HEK293T (cell line): ENCODE data around the gene TIMM17B.
"Not testable (repeated sequence)": the region's sequence is repeated elsewhere in the genome, so short reads cannot be mapped to it uniquely, and the experiment has no call there.

ENCODE experiments used
- CTCF ChIA-PET: fragments of 350-600 bp; formaldehyde crosslinking; extraction: SDS; loops from one replicate; lab custom pipeline; 2021; ENCODE audit warnings: antibody characterized with exemption, inconsistent platforms; lab: Yijun Ruan, JAX
- POLR2A ChIA-PET: fragments of 350-600 bp; formaldehyde crosslinking; extraction: SDS; loops from one replicate; lab custom pipeline; 2020; ENCODE audit warnings: antibody characterized with exemption, inconsistent platforms; lab: Yijun Ruan, JAX
- DNase-seq: peaks from one replicate; pipeline ENCODE4 v3.0.0; 2012; ENCODE audit warnings: mixed read lengths; ENCODE audit errors: extremely low spot score
- ARNT ChIP-seq: fragments of 450-650 bp; IDR thresholded peaks from 2 replicates; pipeline ENCODE4 v1.6.1; 2017; ENCODE audit warnings: mild to moderate bottlenecking
- BHLHE40 ChIP-seq: fragments of 450-650 bp; IDR thresholded peaks from 2 replicates; pipeline ENCODE4 v1.6.1; 2016; ENCODE audit warnings: mild to moderate bottlenecking, moderate library complexity, borderline replicate concordance
- CTBP1 ChIP-seq: fragments of 450-650 bp; IDR thresholded peaks from 2 replicates; pipeline ENCODE4 v1.6.1; 2016; ENCODE audit warnings: borderline replicate concordance
- ELF4 ChIP-seq: fragments of 450-650 bp; IDR thresholded peaks from 2 replicates; pipeline ENCODE4 v1.6.1; 2017; ENCODE audit warnings: antibody characterized with exemption
- FOXA1 ChIP-seq: fragments of 450-650 bp; IDR thresholded peaks from 2 replicates; pipeline ENCODE4 v1.6.1; 2016; ENCODE audit warnings: mild to moderate bottlenecking
- FOXK2 ChIP-seq: fragments of 450-650 bp; IDR thresholded peaks from 2 replicates; pipeline ENCODE4 v1.6.1; 2016; ENCODE audit warnings: mild to moderate bottlenecking
- FOXM1 ChIP-seq: fragments of 450-650 bp; IDR thresholded peaks from 2 replicates; pipeline ENCODE4 v1.6.1; 2017; ENCODE audit warnings: mild to moderate bottlenecking, borderline replicate concordance
- HDGF ChIP-seq: fragments of 450-650 bp; IDR thresholded peaks from 2 replicates; pipeline ENCODE4 v1.6.1; 2017; ENCODE audit warnings: antibody characterized with exemption, borderline replicate concordance
- L3MBTL2 ChIP-seq: fragments of 450-650 bp; conservative IDR thresholded peaks from 2 replicates; pipeline ENCODE4 v1.6.1; 2016; ENCODE audit warnings: mild to moderate bottlenecking
- LEF1 ChIP-seq: fragments of 450-650 bp; IDR thresholded peaks from 2 replicates; pipeline ENCODE4 v1.6.1; 2017; ENCODE audit warnings: mild to moderate bottlenecking, borderline replicate concordance
- NFRKB ChIP-seq: fragments of 450-650 bp; IDR thresholded peaks from 2 replicates; pipeline ENCODE4 v1.6.1; 2016; ENCODE audit warnings: mild to moderate bottlenecking, moderate library complexity
- PKNOX1 ChIP-seq: fragments of 450-650 bp; IDR thresholded peaks from 2 replicates; pipeline ENCODE4 v1.6.1; 2016
- SP1 ChIP-seq: fragments of 450-650 bp; IDR thresholded peaks from 2 replicates; pipeline ENCODE4 v1.6.1; 2017
- SUZ12 ChIP-seq: fragments of 450-650 bp; IDR thresholded peaks from 2 replicates; pipeline ENCODE4 v1.6.1; 2016; ENCODE audit warnings: mild to moderate bottlenecking
- TARDBP ChIP-seq: fragments of 450-650 bp; IDR thresholded peaks from 2 replicates; pipeline ENCODE4 v1.6.1; 2016
- ZNF384 ChIP-seq: fragments of 450-650 bp; IDR thresholded peaks from 2 replicates; pipeline ENCODE4 v1.6.1; 2016

Gene TIMM17B

GRCh38 chrX:48883729-48884128 is 13.8 kb downstream of the TIMM17B start:
- CTCF ChIA-PET, result interaction anchor here (1.1 kb wide), 1 partner anchor 60 kb away, joined by 3 read pairs; no protein-coding TSS in a partner anchor
- no peak for DNase-seq
- POLR2A ChIA-PET, result interaction anchor here (0.7 to 1.0 kb wide), 2 partner anchors 14 to 19 kb away, joined by 3 read pairs; partner anchors contain the start of genes PQBP1 and TIMM17B
- TF ChIP-seq SUZ12, result no peak
- TF ChIP-seq NFRKB, result no peak
- TF ChIP-seq FOXA1, result no peak
- no peak for TF ChIP-seq BHLHE40
- TF ChIP-seq ZNF384, result no peak
- TF ChIP-seq CTBP1, result no peak
- no peak for TF ChIP-seq FOXM1
- TF ChIP-seq ARNT, result no peak
- TF ChIP-seq L3MBTL2, result no peak
- no peak for TF ChIP-seq HDGF
- no peak for TF ChIP-seq LEF1
- TF ChIP-seq TARDBP, result no peak

- POLR2A ChIA-PET, result interaction anchor here (2.3 kb wide), 1 partner anchor 21 kb away, joined by 8 read pairs; the partner anchor contains the start of genes PQBP1 and TIMM17B
- not testable (repeated sequence) for DNase-seq
These were observed 20.6 kb downstream of the TIMM17B start for GRCh38 chrX:48876944-48877343.

GRCh38 chrX:48872017-48872416 is 25.6 kb downstream of the TIMM17B start:
- CTCF ChIA-PET, POLR2A ChIA-PET, DNase-seq: not testable (repeated sequence)

More at GRCh38 chrX:48876944-48877343, 20.6 kb downstream of the TIMM17B start:
- CTCF ChIA-PET, result not testable (repeated sequence)

- no peak for DNase-seq
- POLR2A ChIA-PET, result no interaction called here
- TF ChIP-seq CTBP1, result no peak
- TF ChIP-seq ZNF384, result no peak
- no peak for TF ChIP-seq PKNOX1
- no peak for TF ChIP-seq BHLHE40
- TF ChIP-seq HDGF, result no peak
- no peak for TF ChIP-seq NFRKB
- no peak for TF ChIP-seq SP1
- TF ChIP-seq FOXM1, result no peak
- TF ChIP-seq FOXA1, result no peak
- TF ChIP-seq ELF4, result no peak
- CTCF ChIA-PET, result no interaction called here
These were observed 33.4 kb downstream of the TIMM17B start for GRCh38 chrX:48864210-48864609.

GRCh38 chrX:48854898-48855297 is 42.7 kb downstream of the TIMM17B start:
- ChIA-PET POLR2A (no interaction called here), CTCF (interaction anchor here (0.6 kb wide), 1 partner anchor 58 kb away, joined by 3 read pairs; no protein-coding TSS in a partner anchor)
- no peak for TF ChIP-seq L3MBTL2
- TF ChIP-seq FOXA1, result no peak
- TF ChIP-seq TARDBP, result no peak
- no peak for TF ChIP-seq PKNOX1
- no peak for TF ChIP-seq FOXM1
- TF ChIP-seq NFRKB, result no peak
- TF ChIP-seq ARNT, result no peak
- TF ChIP-seq ZNF384, result no peak
- TF ChIP-seq BHLHE40, result no peak
- TF ChIP-seq HDGF, result no peak
- no peak for TF ChIP-seq FOXK2
- no peak for DNase-seq

GRCh38 chrX:48854121-48854804 is 43.3 kb downstream of the TIMM17B start:
- POLR2A ChIA-PET, result not testable (repeated sequence)

GRCh38 chrX:48853494-48853893 is 44.1 kb downstream of the TIMM17B start:
- CTCF ChIA-PET, POLR2A ChIA-PET, DNase-seq: not testable (repeated sequence)

More at GRCh38 chrX:48854121-48854804, 43.3 kb downstream of the TIMM17B start:
- CTCF ChIA-PET, result interaction anchor here (0.6 kb wide), 1 partner anchor 57 kb away, joined by 3 read pairs; no protein-coding TSS in a partner anchor
- DNase-seq, result not testable (repeated sequence)

GRCh38 chrX:48852857-48853256 is 44.7 kb downstream of the TIMM17B start:
- DNase-seq, result no peak
- POLR2A ChIA-PET, result no interaction called here
- CTCF ChIA-PET, result no interaction called here
- no peak for TF ChIP-seq CTBP1
- TF ChIP-seq FOXA1, result no peak
